Neuronal stem cell (in vitro differentiated cells): Measurements from ENCODE around the gene PCDHGB1.
"Not testable (repeated sequence)": the region's sequence is repeated elsewhere in the genome, so short reads cannot be mapped to it uniquely, and the experiment has no call there.

Experiments
- DNase-seq: peaks from one replicate; pipeline ENCODE4 v3.0.0-alpha.2; 2013; ENCODE audit warnings: low spot score
- H2AFZ ChIP-seq: one replicate; pipeline ENCODE4 v1.6.1; 2013; ENCODE audit warnings: mild to moderate bottlenecking, low read length, inconsistent platforms
- H2AK5ac ChIP-seq: 2 replicates; pipeline ENCODE4 v1.6.1; 2013; ENCODE audit warnings: low read depth, mild to moderate bottlenecking, inconsistent platforms, low read length, moderate library complexity, mixed read lengths
- H2BK120ac ChIP-seq: 2 replicates; pipeline ENCODE4 v1.6.1; 2013; ENCODE audit warnings: low read depth, mild to moderate bottlenecking, inconsistent platforms, low read length, moderate library complexity, mixed read lengths
- H2BK12ac ChIP-seq: one replicate; pipeline ENCODE4 v1.6.1; 2013; ENCODE audit warnings: low read length, inconsistent platforms
- H2BK15ac ChIP-seq: 2 replicates; pipeline ENCODE4 v1.6.1; 2013; ENCODE audit warnings: mild to moderate bottlenecking, low read length, inconsistent platforms, mixed read lengths
- H2BK5ac ChIP-seq: one replicate; pipeline ENCODE4 v1.6.1; 2013; ENCODE audit warnings: inconsistent platforms, mild to moderate bottlenecking, low read length, moderate library complexity
- H3K14ac ChIP-seq: one replicate; pipeline ENCODE4 v1.6.1; 2013; ENCODE audit warnings: low read length, inconsistent platforms
- H3K18ac ChIP-seq: 2 replicates; pipeline ENCODE4 v1.6.1; 2013; ENCODE audit warnings: low read length, inconsistent platforms
- H3K23ac ChIP-seq: 2 replicates; pipeline ENCODE4 v1.6.1; 2013; ENCODE audit warnings: low read depth, mild to moderate bottlenecking, mixed read lengths, low read length, inconsistent platforms; ENCODE audit not compliant: poor library complexity
- H3K27ac ChIP-seq: replicated peaks from 3 replicates; pipeline ENCODE4 v1.5.1; 2013; ENCODE audit warnings: low read length, inconsistent platforms
- H3K27me3 ChIP-seq, 3 experiments: 2 replicates each; pipeline ENCODE4 v1.6.1; 2013; ENCODE audit warnings: low read length in 3 of 3, mild to moderate bottlenecking in 2 of 3, inconsistent platforms in 1 of 3, low read depth in 1 of 3, mixed read lengths in 1 of 3, moderate library complexity in 1 of 3; ENCODE audit not compliant: control insufficient read depth in 3 of 3, insufficient read depth in 3 of 3
- H3K36me3 ChIP-seq, 2 donors: replicated peaks in 1 of 2; 2 replicates each; pipeline ENCODE4 v1.6.1; 2013; ENCODE audit warnings: low read length in 2 of 2; ENCODE audit not compliant: control insufficient read depth in 2 of 2, insufficient read depth in 2 of 2
- H3K4ac ChIP-seq: 2 replicates; pipeline ENCODE4 v1.6.1; 2013; ENCODE audit warnings: inconsistent platforms, mild to moderate bottlenecking, low read length, moderate library complexity
- H3K4me1 ChIP-seq, 2 donors: 1 replicate in 1 of 2; 2 replicates in 1 of 2; pipeline ENCODE4 v1.6.1; 2013; ENCODE audit warnings: low read length in 2 of 2, low read depth in 1 of 2; ENCODE audit not compliant: control insufficient read depth in 2 of 2, insufficient read depth in 1 of 2
- H3K4me2 ChIP-seq: one replicate; pipeline ENCODE4 v1.6.1; 2013; ENCODE audit warnings: mild to moderate bottlenecking, low read length, inconsistent platforms; ENCODE audit not compliant: insufficient read depth, poor library complexity, severe bottlenecking
- H3K4me3 ChIP-seq, 2 donors: 2 replicates each; pipeline ENCODE4 v1.5.1; 2013; ENCODE audit warnings: low read length in 2 of 2, mild to moderate bottlenecking in 2 of 2, inconsistent platforms in 1 of 2, moderate library complexity in 1 of 2
- H3K79me1 ChIP-seq: one replicate; pipeline ENCODE4 v1.6.1; 2013; ENCODE audit warnings: low read depth, mild to moderate bottlenecking, inconsistent platforms, low read length, moderate library complexity
- H3K9ac ChIP-seq: one replicate; pipeline ENCODE4 v1.6.1; 2013; ENCODE audit warnings: mild to moderate bottlenecking, low read depth, low read length, inconsistent platforms; ENCODE audit not compliant: poor library complexity
- H3K9me3 ChIP-seq, 2 donors: replicated peaks in 1 of 2; 2 replicates each; pipeline versions ENCODE3 to v1.6.1; 2013; ENCODE audit warnings: low read length in 2 of 2, mild to moderate bottlenecking in 2 of 2, inconsistent platforms in 1 of 2, low read depth in 1 of 2, mixed read lengths in 1 of 2, moderate library complexity in 1 of 2; ENCODE audit not compliant: control insufficient read depth in 2 of 2, insufficient read depth in 1 of 2
- H4K8ac ChIP-seq: one replicate; pipeline ENCODE4 v1.6.1; 2013; ENCODE audit warnings: low read depth, mild to moderate bottlenecking, inconsistent platforms, low read length, moderate library complexity
- H4K91ac ChIP-seq: one replicate; pipeline ENCODE4 v1.6.1; 2013; ENCODE audit warnings: low read length, low read depth, mild to moderate bottlenecking, inconsistent platforms; ENCODE audit not compliant: poor library complexity
- WGBS, 2 donors: extraction: QIAGEN DNeasy Blood & Tissue Kit; methylation state at CpG; one replicate each; pipeline ENCODE4 v1.1.7; 2013; ENCODE audit warnings: missing lambda C conversion rate in 2 of 2, mixed read lengths in 1 of 2; ENCODE audit not compliant: insufficient read length in 2 of 2, insufficient replicate concordance in 1 of 2; ENCODE audit errors: extremely low coverage in 2 of 2; 5-methylcytosine and 5-hydroxymethylcytosine counted together

Gene PCDHGB1

DNA sequence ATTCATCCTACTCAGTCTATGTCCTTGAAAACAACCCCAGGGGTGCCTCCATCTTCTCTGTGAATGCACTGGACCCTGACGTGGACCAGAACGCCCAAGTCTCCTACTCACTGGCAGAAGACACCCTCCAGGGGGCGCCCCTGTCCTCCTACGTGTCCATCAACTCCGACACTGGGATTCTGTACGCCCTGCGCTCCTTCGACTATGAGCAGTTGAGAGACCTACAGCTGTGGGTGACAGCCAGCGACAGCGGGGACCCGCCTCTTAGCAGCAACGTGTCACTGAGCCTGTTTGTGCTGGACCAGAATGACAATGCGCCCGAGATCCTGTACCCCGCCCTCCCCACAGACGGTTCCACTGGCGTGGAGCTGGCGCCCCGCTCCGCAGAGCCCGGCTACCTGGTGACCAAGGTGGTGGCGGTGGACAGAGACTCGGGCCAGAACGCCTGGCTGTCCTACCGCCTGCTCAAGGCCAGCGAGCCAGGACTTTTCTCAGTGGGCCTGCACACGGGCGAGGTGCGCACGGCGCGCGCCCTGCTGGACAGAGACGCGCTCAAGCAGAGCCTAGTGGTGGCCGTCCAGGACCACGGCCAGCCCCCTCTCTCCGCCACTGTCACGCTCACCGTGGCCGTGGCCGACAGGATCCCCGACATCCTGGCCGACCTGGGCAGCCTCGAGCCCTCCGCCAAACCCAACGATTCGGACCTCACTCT, 25.7 kb downstream of the PCDHGB1 start:
- not testable (repeated sequence) for H3K4me2 ChIP-seq, H2BK15ac ChIP-seq, H2BK120ac ChIP-seq, H3K4me1 ChIP-seq, H3K4me3 ChIP-seq, H2AFZ ChIP-seq, H3K79me1 ChIP-seq, H3K23ac ChIP-seq, H3K4ac ChIP-seq, H3K9ac ChIP-seq, H2BK5ac ChIP-seq, H3K18ac ChIP-seq, DNase-seq, H3K27ac ChIP-seq, H4K91ac ChIP-seq, H2BK12ac ChIP-seq, H3K27me3 ChIP-seq, H3K36me3 ChIP-seq, H4K8ac ChIP-seq, H3K14ac ChIP-seq, H2AK5ac ChIP-seq
- WGBS, 2 donors = no CpG with 5 or more reads among the region's 48 CpGs
- H3K9me3 ChIP-seq = peaks cover 34 to 39% of the 10 kb centered on the region in 2 donors

DNA sequence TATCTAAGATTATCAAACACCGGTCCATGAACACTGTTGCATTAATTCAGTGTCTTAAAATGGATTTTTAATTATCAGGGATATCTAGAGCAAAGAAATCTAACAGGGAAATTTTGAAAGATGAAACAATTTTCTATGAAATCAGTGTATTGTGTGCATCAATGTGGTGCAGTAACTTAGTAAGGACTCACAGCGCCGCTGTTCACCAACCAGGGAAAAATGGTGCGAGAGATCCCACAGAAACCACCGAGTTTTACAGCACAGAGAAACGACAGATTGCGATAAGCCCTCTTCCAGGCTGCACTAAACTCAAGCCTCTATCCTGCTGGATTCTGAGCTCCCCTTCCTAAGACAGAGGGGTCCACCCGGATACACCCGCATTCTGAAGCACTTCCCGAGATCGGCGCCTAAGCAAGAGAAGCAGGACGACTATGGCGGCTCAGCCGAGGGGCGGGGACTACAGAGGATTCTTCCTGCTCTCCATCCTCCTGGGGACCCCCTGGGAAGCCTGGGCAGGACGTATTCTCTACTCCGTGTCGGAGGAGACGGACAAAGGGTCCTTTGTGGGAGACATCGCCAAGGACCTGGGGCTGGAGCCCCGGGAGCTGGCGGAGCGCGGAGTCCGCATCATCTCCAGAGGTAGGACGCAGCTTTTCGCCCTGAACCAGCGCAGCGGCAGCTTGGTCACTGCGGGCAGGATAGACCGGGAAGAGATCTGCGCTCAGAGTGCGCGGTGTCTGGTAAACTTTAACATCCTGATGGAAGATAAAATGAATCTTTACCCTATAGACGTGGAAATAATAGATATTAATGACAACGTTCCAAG, 32.8 kb downstream of the PCDHGB1 start, which contains the start of gene PCDHGA7:
Gene PCDHGA7 (plus strand): TSS at position 274 of the 826 bp plus-strand sequence. CDS start 158 bp downstream, at position 432.
- H2BK120ac ChIP-seq = no peak within 1 kb of the TSS
- H3K36me3 ChIP-seq = no peaks in the 10 kb centered on the region
- no peak within 1 kb of the TSS for H4K91ac ChIP-seq
- H3K9ac ChIP-seq = peak within 1 kb of the TSS; percentile 22
- H2AFZ ChIP-seq = no peak within 1 kb of the TSS
- H2BK15ac ChIP-seq = no peak within 1 kb of the TSS
- no peak within 1 kb of the TSS for H3K18ac ChIP-seq
- no peak within 1 kb of the TSS for H4K8ac ChIP-seq
- H2BK5ac ChIP-seq = peak within 1 kb of the TSS; percentile 24
- no peak within 1 kb of the TSS for H2AK5ac ChIP-seq
- no peaks in the 10 kb centered on the region for H3K27me3 ChIP-seq
- H3K23ac ChIP-seq = no peak within 1 kb of the TSS
- H3K4ac ChIP-seq = no peak within 1 kb of the TSS
- no peak within 1 kb of the TSS for H2BK12ac ChIP-seq
- H3K4me3 ChIP-seq = no peak within 1 kb of the TSS
- H3K4me2 ChIP-seq = no peak within 1 kb of the TSS
- peaks cover 17 to 27% of the 10 kb centered on the region in 2 donors for H3K9me3 ChIP-seq
- no CpG with 5 or more reads among the region's 37 CpGs for WGBS, 2 donors
- H3K79me1 ChIP-seq = no peaks in the 10 kb centered on the region
- H3K14ac ChIP-seq = no peak within 1 kb of the TSS
- no peak within 1 kb of the TSS for H3K27ac ChIP-seq
- H3K4me1 ChIP-seq = no peaks in the 10 kb centered on the region
- no peak for DNase-seq

DNA sequence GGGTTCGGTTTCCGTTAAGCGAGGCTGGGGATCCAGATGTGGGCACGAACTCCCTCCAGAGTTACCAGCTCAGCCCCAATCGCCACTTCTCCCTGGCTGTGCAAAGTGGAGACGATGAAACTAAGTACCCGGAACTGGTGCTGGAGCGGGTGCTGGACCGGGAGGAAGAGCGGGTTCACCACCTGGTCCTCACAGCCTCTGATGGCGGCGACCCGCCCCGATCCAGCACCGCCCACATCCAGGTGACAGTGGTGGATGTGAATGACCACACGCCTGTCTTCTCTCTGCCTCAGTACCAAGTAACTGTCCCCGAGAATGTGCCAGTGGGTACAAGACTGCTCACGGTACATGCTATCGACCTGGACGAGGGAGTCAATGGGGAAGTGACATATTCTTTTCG, 33.4 kb downstream of the PCDHGB1 start:
- Histone ChIP-seq H3K9ac (peak overlapping the region; percentile 22), H3K4me3 (no peak overlapping the region), H3K27ac (no peak overlapping the region), H3K36me3 (no peaks in the 10 kb centered on the region), H3K4me2 (no peak overlapping the region), H4K91ac (no peak overlapping the region), H2AK5ac (no peak overlapping the region), H2BK120ac (no peak overlapping the region), H2AFZ (no peak overlapping the region), H2BK15ac (no peak overlapping the region), H3K27me3 (no peaks in the 10 kb centered on the region), H3K23ac (no peak overlapping the region), H2BK12ac (no peak overlapping the region), H3K4ac (no peak overlapping the region), H2BK5ac (peak overlapping the region; percentile 24), H3K14ac (no peak overlapping the region), H4K8ac (no peak overlapping the region), H3K9me3 (peaks cover 20 to 30% of the 10 kb centered on the region in 2 donors), H3K18ac (no peak overlapping the region), H3K4me1 (no peaks in the 10 kb centered on the region), H3K79me1 (peaks cover under 1% of the 10 kb centered on the region)
- DNase-seq = no peak
- no CpG with 5 or more reads among the region's 21 CpGs for WGBS, 2 donors
